Measurements from ENCODE around the gene OXSM.

GRCh38 chr3:25817107-25817506 is 27.2 kb downstream of the OXSM start:
- TF ChIP-seq, protein P1, sequence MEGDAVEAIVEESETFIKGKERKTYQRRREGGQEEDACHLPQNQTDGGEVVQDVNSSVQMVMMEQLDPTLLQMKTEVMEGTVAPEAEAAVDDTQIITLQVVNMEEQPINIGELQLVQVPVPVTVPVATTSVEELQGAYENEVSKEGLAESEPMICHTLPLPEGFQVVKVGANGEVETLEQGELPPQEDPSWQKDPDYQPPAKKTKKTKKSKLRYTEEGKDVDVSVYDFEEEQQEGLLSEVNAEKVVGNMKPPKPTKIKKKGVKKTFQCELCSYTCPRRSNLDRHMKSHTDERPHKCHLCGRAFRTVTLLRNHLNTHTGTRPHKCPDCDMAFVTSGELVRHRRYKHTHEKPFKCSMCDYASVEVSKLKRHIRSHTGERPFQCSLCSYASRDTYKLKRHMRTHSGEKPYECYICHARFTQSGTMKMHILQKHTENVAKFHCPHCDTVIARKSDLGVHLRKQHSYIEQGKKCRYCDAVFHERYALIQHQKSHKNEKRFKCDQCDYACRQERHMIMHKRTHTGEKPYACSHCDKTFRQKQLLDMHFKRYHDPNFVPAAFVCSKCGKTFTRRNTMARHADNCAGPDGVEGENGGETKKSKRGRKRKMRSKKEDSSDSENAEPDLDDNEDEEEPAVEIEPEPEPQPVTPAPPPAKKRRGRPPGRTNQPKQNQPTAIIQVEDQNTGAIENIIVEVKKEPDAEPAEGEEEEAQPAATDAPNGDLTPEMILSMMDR (IDR thresholded peaks at IDR 0.05) = no peak
- no peak for TF ChIP-seq POLR2A (IDR thresholded peaks at IDR 0.05; ENCODE audit: low read depth)
- no peak for TF ChIP-seq EP300 (IDR thresholded peaks at IDR 0.05)
- no peak for TF ChIP-seq POLR2AphosphoS5 (IDR thresholded peaks at IDR 0.05)

Measured in esophagus muscularis mucosa (tissue), 4 donors.